Muscle of back (tissue), 11 donors: ENCODE measurements around the gene CERS1. TPM values are rescaled to one million over a fixed set of nuclear protein-coding genes. Genes with fewer than 3 reads are reported as not detected.

ENCODE experiments used
- DNase-seq, 3 donors: peaks; one replicate each; pipeline versions ENCODE4 v3.0.0 to v3.0.0-alpha.2; 2013
- polyA plus RNA-seq, 10 donors: library from polyadenylated mRNA; unstranded; fragments of 120-200 nt; gene quantifications; one replicate each; pipeline ENCODE4 v1.2.1, GENCODE V29; 2013; ENCODE audit not compliant: insufficient read length in 10 of 10

Gene CERS1
- polyA plus RNA-seq, 10 donors, result 26.8 to 36.8 (median 32.0) TPM

DNA sequence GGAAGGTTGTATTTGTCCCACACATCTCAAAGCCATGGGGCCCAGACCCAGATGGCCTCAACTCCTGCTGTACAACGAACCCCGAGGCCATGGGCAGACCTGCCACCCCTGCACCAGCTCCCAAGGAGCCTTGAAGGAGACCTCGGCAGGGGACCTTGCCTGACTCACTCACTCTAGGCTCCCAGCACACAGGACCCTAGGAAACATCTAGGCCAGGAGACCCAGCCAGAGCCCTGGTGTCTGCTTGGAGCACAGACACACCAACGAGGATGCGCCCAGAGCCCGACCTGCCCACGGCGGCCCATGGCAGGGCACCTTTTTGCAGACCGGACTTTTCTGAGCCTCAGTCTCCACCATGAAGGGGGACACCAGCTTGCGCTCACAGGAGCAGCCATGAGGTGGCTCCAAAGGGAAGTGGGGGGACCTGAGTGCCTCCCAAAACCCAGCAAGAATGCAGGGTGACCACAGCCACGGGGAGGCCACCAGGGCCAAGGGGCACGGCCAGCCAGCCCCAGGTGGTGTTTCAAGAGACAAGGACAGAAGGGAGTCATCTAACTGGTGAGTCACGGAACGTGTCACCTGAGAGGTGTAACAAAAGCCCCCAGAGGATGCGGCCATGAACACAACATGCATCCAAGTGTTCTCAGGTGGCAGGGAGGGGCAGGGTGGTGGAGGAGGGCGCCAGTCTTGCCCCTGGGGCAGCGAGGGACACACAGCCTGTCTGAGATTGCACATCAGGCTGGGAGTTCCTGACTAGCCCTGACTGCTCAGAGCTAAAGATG lies 4.9 kb upstream of the CERS1 start:
- DNase-seq, result no peak

DNA sequence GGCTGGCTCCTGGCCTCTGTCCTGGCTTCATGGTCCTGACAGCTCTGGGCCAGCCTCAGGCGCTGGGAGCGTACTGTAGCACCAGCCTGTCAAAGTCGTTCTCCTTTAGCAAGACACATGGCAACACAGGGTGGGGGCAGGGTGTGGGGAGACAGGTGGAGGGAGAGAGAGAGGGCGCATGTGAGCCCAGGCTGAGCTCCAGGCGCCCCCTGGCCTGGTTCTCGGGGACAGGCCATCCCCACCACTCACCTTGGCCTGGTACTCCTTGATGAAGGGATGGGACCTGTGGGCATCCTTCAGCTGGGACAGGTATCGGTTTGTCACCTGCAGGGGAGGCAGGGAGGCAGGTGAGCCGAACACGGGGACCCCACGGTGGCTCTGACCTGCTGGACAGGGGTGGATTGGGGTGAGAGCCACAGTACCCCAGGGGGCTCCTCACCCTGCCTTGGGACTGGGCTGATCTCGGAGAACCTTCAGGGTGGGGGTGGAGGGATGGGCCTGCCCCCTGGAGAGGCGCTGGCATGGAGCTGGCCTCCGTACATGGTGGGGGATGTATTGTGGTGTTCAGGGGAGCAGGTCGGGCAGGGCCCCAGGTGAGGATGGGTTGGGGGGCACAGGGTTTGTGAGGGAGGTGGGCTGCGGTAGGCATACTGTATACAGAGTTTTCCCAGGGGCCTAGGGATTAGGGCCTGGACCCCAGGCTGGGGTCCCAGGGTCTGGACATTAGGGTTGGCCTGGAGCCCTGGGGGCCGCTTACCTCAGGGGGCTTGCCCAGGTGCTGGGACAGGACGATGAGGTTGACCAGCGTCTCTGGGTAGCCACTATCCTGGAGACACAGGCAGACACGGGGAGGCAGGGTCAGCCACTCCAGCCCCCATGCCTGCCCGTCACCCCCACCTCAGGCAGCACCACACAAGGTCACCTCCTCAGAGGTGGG lies 3.9 kb upstream of the CERS1 start:
- DNase-seq, result no peak

- no peak for DNase-seq
Measured at GRCh38 chr19:18898607-18899408, 2.9 kb upstream of the CERS1 start.

DNA sequence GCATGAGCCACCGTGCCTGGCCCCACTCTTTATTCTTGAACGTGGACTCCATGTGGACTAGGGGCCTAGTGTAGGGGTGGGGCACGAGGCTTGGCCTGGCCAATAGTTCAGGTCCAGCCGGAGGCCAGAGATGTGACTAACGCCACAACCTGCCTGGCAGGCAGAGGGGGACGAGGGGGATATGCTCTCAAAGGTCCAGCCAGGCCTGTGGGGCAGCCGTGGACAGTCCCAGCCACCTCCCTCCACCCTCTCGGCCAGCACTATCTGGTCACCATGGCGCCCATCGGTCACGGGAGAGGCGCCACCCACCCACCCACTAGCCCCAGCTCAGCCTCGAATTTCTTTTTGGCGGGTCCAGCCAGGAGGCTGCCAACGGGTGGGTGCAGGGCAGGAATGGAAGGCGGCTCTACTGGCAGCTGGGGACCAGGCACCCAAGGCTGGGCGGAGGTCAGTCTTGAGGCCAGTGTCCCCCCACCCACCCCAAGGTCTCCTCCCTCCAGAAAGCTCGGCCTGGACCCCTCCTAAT lies 2.2 kb upstream of the CERS1 start:
- DNase-seq, result peak in 1 of 3 donors; percentile 61

DNA sequence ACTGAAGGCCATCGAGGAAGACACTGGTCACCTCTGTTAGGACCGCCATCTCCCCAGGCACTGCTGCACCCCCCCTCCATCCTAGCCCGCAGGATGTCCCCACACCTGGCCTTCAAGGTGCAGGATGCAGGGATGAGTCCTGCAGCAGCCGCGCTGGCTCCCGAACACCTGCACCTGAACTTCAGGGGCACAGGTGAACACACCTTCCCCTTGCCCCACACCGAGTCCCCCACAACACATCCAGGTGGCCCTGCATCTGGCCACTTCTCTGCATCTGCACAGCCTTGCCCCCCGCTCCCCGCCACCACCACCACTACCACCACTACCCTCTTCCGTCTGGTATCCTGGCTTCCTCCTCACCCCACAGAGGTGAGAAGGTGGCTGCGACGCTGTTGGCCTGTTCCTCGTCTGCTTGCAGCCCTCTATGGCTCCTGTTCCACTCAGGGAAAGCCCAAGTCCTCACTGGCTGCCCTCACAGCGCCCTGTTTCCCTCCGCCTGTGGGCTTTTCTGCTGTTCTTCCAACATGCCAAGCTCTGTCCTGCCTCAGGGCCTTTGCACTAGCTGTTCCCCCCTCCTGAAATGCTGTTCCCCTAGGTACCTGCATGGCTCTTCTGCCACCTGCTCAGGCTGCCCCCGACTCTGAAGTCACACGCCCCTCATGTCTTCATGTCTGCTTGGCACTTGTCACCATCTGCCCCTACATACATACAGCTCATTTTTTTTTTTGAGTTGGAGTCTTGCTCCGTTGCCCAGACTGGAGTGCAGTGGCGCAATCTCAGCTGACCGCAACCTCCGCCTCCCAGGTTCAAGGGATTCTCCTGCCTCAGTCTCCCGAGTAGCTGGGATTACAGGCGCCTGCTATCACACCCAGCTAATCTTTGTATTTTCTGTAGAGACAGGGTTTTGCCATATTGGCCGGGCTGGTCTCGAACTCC lies 1.4 kb upstream of the CERS1 start:
- DNase-seq, result no peak

DNA sequence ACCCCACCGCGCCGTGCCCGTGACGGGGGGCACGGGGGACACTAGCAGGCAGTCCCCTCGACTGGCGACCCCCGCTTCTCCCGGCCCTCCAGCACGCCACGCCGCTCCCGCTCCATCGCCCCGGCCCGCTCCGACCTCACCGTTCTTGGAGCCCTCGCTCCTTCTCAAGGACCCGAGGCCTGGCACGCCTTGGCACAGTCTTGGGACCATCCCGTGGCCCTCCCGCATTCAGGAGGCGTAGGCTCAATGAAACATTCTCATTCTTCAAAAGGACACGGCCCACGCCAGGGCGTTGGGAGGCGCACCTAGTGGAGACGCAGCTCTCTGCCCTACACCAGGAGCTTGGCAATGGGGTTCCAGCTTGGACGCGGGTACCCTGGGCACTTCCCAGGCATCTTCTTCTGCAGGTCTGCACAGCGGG lies 473 bp upstream of the CERS1 start:
- peak in 1 of 3 donors; percentile 52 for DNase-seq

GRCh38 chr19:18895038-18895823 lies 727 bp downstream of the CERS1 start:
- peak; percentile 20 to 77 (median 49) for DNase-seq

DNA sequence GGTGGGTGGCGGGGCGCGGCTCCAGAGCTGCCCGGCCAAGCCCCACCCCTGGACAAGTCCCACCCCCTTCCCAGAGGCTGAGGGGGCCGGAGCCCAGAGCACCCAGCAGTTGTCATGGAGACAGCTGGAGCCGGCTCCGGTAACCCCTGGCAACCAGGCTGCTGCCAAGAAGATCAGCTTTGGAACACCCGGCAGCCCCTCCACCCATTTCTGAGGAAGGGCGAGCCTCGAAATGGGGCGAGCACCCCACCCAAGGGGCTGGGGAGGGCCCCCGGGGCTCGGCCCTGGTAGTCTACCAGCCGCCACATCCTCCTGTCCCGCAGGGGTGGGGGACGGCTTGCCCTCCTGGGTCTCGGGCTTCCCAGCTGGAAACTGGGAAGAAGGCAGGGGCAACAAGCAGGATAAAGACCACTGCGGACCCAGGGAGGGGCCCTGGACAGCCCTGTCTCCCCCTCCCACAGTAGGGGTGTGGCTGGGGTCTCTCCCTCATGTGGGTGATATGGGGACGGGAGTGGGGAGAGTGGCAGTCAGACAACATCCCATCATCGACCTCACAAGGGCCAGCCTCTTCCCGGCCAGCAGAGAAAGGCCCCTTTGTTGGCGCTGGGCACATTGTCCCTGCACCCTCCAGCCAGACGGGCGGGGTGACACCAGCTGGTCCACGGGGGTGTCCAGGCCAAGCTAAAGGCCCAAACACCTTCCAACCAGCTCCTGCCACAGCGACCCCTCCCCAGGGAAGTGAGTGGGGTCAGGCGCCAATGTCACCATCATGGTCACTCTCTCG lies 1.5 kb downstream of the CERS1 start:
- DNase-seq, result peak; percentile 57 to 89 (median 84)

DNA sequence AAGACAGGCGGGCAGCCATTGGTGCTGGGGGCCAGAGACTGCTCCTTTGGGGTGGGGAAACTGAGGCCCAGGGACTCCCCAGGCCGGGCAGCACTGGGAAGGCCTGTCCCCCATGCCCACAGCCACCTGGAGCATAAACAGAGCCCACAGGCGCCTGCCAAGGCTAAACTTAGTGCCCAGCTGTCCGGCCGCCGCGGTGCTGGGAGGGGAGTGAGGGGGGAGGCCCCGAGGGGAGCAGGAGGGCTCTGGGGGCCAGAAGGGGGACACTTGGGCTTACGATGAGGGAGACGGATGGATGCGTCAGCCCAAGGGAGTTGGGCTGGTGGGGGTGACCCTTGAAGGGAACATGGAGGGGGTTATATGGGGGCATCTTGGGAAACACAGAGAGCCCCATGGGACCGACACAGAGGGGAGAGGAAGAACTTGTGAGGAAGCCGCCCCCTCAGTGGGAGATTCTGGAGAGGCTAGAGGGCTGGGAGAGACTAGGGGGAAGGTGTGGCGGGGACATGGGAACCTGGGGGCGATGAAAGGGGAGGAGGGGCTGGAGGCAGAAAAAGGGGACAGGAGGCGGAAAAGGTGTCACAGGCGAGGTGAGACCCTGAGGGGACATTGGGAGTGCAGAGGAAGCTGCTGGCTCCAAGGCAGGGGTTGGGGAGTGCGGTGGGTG lies 2.2 kb downstream of the CERS1 start:
- peak; percentile 38 to 51 (median 49) for DNase-seq

GRCh38 chr19:18889949-18890745 lies 5.8 kb downstream of the CERS1 start:
- no peak for DNase-seq

DNA sequence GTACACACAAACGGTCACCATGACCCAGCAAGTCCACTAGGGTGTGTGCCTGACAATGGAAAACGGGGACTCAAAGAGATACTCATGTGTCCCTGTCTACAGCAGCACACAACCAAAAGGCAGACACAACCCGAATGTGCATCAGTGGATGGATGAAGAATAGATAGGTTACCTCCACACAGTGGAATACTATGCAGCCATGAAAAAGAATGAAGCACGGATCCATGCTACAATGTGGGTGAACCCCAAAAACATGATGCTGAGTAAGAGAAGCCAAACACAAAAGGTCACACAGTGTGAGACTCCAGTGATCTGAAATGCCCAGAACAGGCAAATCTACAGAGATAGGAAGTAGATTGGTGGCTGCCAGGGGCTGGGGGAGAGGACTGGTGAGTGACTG lies 9.0 kb downstream of the CERS1 start:
- DNase-seq, result no peak

- DNase-seq, result no peak
Measured at GRCh38 chr19:18883526-18884304, 12.2 kb downstream of the CERS1 start.

DNA sequence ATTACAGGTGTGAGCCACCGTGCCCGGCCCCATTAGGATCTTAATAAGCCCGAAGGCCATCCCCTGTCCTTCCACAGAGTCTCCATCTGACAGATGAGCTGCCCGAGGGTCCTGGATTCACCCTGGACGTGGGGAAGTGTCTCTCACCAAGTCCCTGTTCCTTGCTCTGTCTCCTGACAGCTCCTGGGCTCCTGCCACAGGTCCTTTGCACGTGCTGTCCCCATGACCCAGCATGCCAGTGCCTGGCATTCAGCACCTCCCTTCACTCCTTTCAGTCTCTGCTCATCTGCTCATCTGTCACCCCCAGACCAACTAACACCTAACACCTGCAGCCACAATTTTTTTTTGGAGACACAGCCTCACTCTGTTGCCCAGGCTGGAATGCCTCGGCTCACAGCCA lies 14.5 kb downstream of the CERS1 start:
- DNase-seq, result no peak

DNA sequence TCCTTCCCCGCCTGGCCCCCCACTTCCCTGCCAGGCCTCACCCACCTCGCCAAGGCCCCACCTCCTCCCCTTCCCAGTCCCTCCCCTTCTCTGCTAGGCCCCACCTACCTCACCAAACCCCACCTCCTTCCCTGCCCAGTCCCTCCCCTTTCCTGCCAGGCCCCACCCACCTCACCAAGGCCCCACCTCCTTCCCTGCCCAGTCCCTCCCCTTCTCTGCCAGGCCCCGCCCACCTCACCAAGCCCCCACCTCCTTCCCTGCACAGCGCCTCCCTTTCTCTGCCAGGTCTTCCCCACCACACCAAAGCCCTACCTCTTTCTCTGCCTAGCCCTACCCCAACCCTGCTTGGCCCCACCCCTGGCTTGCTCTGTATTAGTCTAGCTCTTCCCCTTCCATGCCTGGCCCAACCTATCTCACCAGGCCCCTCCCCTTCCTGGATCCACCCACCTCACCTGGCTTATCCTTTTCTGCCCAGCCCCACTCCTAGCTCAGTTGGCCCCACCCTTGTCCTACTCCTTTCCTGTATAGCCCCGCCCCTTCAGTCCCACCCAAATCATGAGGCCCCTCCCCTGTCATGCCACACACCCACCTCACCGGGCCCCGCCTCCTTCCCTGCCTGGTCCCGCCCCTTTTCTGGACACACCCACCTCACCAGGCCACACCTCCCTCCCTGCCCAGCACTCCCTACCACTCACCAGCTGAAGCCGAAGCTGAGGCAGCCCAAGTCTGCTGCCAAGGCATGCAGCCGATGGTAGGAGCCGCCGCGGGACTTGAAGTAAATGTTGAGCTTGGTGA lies 16.2 kb downstream of the CERS1 start:
- DNase-seq, result no peak

DNA sequence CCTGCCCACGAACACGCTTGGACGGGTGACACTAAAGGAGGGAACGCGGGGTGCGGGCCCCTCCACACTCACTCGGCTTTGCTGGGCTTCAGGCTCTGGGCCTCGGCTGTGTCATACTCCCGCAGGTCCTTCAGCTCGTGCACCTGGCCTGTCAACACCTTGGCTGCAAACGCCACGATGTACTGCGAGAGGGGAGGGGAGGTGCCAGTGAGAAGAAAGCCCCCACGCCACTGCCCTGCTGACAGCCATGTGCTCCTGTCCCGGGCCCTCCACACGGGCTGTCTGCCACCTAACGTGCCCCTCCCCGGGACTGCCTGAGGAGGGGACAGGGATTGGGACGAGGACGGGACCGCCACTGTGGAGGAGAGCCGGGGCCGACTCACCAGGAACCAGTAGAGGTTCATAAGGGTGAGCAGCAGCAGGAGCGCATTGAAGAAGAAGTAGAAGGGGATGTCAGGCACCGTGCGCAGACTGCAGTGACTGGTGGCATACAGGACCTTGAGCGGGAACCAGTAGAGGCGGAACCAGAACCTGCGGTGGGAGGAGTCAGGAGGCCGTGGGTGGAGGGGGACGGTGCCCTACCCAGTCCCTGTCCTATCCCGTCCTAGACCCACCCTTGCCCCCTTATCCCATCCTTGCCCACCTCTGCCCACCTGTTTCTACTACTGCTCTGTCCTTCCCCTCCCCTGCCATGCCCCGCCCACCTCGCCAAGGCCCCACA lies 16.9 kb downstream of the CERS1 start:
- DNase-seq, result no peak
